HEK293T (cell line): ENCODE data around the gene CD28.

Experiments used
- ARNT ChIP-seq: fragments of 450-650 bp; IDR thresholded peaks from 2 replicates; pipeline ENCODE4 v1.6.1; 2017; ENCODE audit warnings: mild to moderate bottlenecking
- FOXM1 ChIP-seq: fragments of 450-650 bp; IDR thresholded peaks from 2 replicates; pipeline ENCODE4 v1.6.1; 2017; ENCODE audit warnings: mild to moderate bottlenecking, borderline replicate concordance
- L3MBTL2 ChIP-seq: fragments of 450-650 bp; conservative IDR thresholded peaks from 2 replicates; pipeline ENCODE4 v1.6.1; 2016; ENCODE audit warnings: mild to moderate bottlenecking
- LEF1 ChIP-seq: fragments of 450-650 bp; IDR thresholded peaks from 2 replicates; pipeline ENCODE4 v1.6.1; 2017; ENCODE audit warnings: mild to moderate bottlenecking, borderline replicate concordance
- NFRKB ChIP-seq: fragments of 450-650 bp; IDR thresholded peaks from 2 replicates; pipeline ENCODE4 v1.6.1; 2016; ENCODE audit warnings: mild to moderate bottlenecking, moderate library complexity
- SP1 ChIP-seq: fragments of 450-650 bp; IDR thresholded peaks from 2 replicates; pipeline ENCODE4 v1.6.1; 2017
- SUZ12 ChIP-seq: fragments of 450-650 bp; IDR thresholded peaks from 2 replicates; pipeline ENCODE4 v1.6.1; 2016; ENCODE audit warnings: mild to moderate bottlenecking
- TARDBP ChIP-seq: fragments of 450-650 bp; IDR thresholded peaks from 2 replicates; pipeline ENCODE4 v1.6.1; 2016
- ZNF384 ChIP-seq: fragments of 450-650 bp; IDR thresholded peaks from 2 replicates; pipeline ENCODE4 v1.6.1; 2016

- no peak for TF ChIP-seq SP1
- no peak for TF ChIP-seq NFRKB
- TF ChIP-seq SUZ12 = no peak
- no peak for TF ChIP-seq TARDBP
- no peak for TF ChIP-seq LEF1
- TF ChIP-seq ZNF384 = no peak
- TF ChIP-seq FOXM1 = no peak
- TF ChIP-seq ARNT = no peak
- no peak for TF ChIP-seq L3MBTL2
These were observed 21.3 kb upstream of the CD28 start for GRCh38 chr2:203685081-203685621.
